Measurements from ENCODE around the gene STK35.
A peak's percentile ranks its signal among the peaks of the same experiment; 100 is the strongest.

STK35 gene

GRCh38 chr20:2127238-2127637 is 25.6 kb downstream of the STK35 start:
- Histone ChIP-seq H3K36me3 (ENCODE audit: insufficient read depth, low read length) (no peaks in the 10 kb centered on the region), H3K27me3 (ENCODE audit: control insufficient read depth, insufficient read depth, low read length) (no peaks in the 10 kb centered on the region), H3K9me3 (replicated peaks; ENCODE audit: low read length) (no peaks in the 10 kb centered on the region), H3K4me1 (ENCODE audit: control insufficient read depth, insufficient read depth, low read length) (peaks cover 21% of the 10 kb centered on the region), H3K4me2 (ENCODE audit: low read length) (no peak overlapping the region), H3K9ac (ENCODE audit: low read depth, low read length) (no peak overlapping the region), H3K4me3 (ENCODE audit: low read length) (no peak overlapping the region)

- H3K4me3 ChIP-seq (ENCODE audit: low read length), result no peak overlapping the region
- no peak overlapping the region for H3K9ac ChIP-seq (ENCODE audit: low read depth, low read length)
- H3K36me3 ChIP-seq (ENCODE audit: insufficient read depth, low read length), result no peaks in the 10 kb centered on the region
- no peaks in the 10 kb centered on the region for H3K27me3 ChIP-seq (ENCODE audit: control insufficient read depth, insufficient read depth, low read length)
- peaks cover 27% of the 10 kb centered on the region for H3K4me1 ChIP-seq (ENCODE audit: control insufficient read depth, insufficient read depth, low read length)
- no peak overlapping the region for H3K4me2 ChIP-seq (ENCODE audit: low read length)
- H3K9me3 ChIP-seq (replicated peaks; ENCODE audit: low read length), result no peaks in the 10 kb centered on the region
Measured at GRCh38 chr20:2128542-2128941, 26.9 kb downstream of the STK35 start.

DNA sequence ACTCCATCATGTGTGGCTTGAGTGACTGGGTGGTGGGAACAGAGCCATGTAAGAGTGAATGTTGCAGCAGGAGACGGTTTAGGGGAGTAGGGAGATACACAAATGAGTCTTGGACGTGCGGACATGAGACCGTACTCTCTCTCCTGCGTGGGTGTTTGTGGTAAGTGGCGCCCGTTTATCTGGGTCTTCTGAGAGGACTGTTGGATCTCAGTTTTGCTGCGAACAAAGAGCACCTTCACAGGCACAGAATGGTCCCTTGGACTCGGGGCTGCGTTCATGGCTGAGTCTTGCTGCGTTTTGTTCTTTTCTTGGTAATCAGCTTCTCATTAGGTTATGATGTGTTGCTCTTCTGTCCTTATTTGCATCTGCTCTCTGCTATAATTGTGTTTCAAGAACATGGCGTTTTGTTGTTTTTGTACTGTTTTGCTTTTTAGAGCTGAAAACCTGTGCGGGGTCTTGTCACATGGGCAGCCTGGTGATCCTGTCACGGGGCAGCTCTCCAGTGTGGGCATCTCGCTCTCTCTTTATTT is 28.5 kb downstream of the STK35 start:
- H3K4me1 ChIP-seq (ENCODE audit: control insufficient read depth, insufficient read depth, low read length), result peaks cover 35% of the 10 kb centered on the region
- H3K27me3 ChIP-seq (ENCODE audit: control insufficient read depth, insufficient read depth, low read length), result no peaks in the 10 kb centered on the region
- H3K9me3 ChIP-seq (replicated peaks; ENCODE audit: low read length), result no peaks in the 10 kb centered on the region
- no peak overlapping the region for H3K4me3 ChIP-seq (ENCODE audit: low read length)
- no peaks in the 10 kb centered on the region for H3K36me3 ChIP-seq (ENCODE audit: insufficient read depth, low read length)
- no peak overlapping the region for H3K9ac ChIP-seq (ENCODE audit: low read depth, low read length)
- no peak overlapping the region for H3K4me2 ChIP-seq (ENCODE audit: low read length)

DNA sequence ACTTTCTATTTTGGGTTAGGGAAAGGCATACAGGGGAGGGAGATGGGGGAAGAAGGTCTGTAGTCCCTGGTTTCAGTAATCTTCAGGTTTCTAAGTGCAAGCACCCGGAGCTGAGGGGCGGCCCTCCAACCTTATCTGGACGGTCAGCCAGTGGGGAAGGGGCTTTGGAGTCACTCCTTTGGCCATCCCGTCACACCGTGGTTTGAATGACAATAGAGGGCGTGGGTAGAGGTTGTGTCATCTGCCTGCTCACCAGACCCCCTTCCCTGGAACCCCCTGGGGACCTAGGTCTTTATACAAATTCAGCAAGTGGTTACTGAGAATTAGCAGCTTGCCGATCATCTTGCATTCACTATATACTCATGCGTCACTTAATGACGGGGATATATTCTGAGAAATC is 29.1 kb downstream of the STK35 start:
- H3K4me2 ChIP-seq (ENCODE audit: low read length), result no peak overlapping the region
- no peaks in the 10 kb centered on the region for H3K9me3 ChIP-seq (replicated peaks; ENCODE audit: low read length)
- no peaks in the 10 kb centered on the region for H3K27me3 ChIP-seq (ENCODE audit: control insufficient read depth, insufficient read depth, low read length)
- no peak overlapping the region for H3K4me3 ChIP-seq (ENCODE audit: low read length)
- H3K36me3 ChIP-seq (ENCODE audit: insufficient read depth, low read length), result no peaks in the 10 kb centered on the region
- no peak overlapping the region for H3K9ac ChIP-seq (ENCODE audit: low read depth, low read length)
- peaks cover 35% of the 10 kb centered on the region for H3K4me1 ChIP-seq (ENCODE audit: control insufficient read depth, insufficient read depth, low read length)

- H3K9me3 ChIP-seq (replicated peaks; ENCODE audit: low read length), result no peaks in the 10 kb centered on the region
- H3K9ac ChIP-seq (ENCODE audit: low read depth, low read length), result no peak overlapping the region
- H3K4me3 ChIP-seq (ENCODE audit: low read length), result no peak overlapping the region
- H3K36me3 ChIP-seq (ENCODE audit: insufficient read depth, low read length), result no peaks in the 10 kb centered on the region
- peak overlapping the region; percentile 20 for H3K4me2 ChIP-seq (ENCODE audit: low read length)
- peaks cover 35% of the 10 kb centered on the region for H3K4me1 ChIP-seq (ENCODE audit: control insufficient read depth, insufficient read depth, low read length)
- no peaks in the 10 kb centered on the region for H3K27me3 ChIP-seq (ENCODE audit: control insufficient read depth, insufficient read depth, low read length)
Measured at GRCh38 chr20:2131366-2131765, 29.7 kb downstream of the STK35 start.

DNA sequence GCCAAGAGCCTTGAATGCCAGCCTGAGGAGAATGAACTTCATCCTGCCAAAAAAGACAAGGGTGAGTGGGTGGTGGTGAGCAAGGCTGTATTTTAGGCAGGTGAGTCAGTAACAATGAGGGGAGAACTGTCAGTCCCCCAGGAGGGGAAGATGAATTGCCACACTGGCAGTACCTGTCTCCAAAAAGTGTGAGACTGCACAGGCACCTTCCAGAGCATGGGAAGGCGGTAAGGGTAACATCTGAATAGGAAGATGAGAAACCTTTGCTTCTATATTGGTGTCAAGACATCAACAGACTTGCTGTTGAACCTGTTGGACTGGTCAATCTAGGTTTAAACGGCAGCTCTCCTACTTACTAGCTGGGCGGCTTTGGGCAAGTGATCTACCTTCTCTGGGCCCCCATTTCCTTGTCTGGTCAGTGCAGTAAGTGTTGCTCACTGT is 30.9 kb downstream of the STK35 start:
- Histone ChIP-seq H3K4me1 (ENCODE audit: control insufficient read depth, insufficient read depth, low read length) (peaks cover 35% of the 10 kb centered on the region), H3K9ac (ENCODE audit: low read depth, low read length) (no peak overlapping the region), H3K4me2 (ENCODE audit: low read length) (no peak overlapping the region), H3K36me3 (ENCODE audit: insufficient read depth, low read length) (no peaks in the 10 kb centered on the region), H3K9me3 (replicated peaks; ENCODE audit: low read length) (no peaks in the 10 kb centered on the region), H3K4me3 (ENCODE audit: low read length) (no peak overlapping the region), H3K27me3 (ENCODE audit: control insufficient read depth, insufficient read depth, low read length) (no peaks in the 10 kb centered on the region)

DNA sequence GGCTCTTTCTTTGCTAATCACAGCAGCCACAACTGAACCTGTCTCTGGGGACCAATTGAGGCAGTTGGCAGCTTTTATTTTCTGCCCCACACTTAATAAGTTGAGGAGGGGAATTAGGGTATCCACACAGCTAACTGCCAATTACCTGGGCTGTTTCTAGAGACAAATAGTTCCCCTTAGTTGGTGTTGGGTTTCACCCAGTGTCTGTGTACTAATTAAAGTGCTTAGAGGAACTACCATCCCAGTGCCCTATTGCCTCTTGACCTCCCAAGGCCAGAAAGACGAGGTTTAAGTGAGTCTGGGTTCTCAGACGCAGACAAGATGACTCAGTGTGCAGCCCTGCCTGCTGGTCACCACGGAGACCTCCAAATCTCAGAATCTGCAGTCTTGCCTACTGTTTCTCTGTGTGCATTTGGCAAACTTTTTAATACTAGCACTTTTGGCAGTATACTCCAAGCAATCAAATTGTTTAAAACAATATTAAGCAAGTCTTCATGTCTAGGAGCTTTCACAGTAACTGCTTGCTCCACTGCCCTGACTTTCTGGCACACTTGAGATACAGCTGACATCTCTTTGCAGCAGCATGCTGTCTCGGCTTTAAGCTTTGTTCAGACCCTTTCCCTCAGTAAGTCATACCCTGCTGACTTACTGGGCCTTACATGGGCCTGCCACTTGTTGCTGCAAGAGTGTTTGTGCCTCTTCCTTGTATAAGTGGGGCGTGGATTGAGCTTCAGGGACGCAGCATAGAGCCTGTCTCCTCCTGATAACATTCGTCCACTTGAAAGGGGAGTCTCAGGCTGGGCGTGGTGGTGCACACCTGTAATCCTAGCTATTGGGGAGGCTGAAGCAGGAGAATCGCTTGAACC is 31.9 kb downstream of the STK35 start:
- Histone ChIP-seq H3K4me1 (ENCODE audit: control insufficient read depth, insufficient read depth, low read length) (peaks cover 35% of the 10 kb centered on the region), H3K36me3 (ENCODE audit: insufficient read depth, low read length) (no peaks in the 10 kb centered on the region), H3K4me2 (ENCODE audit: low read length) (peak overlapping the region; percentile 10), H3K4me3 (ENCODE audit: low read length) (no peak overlapping the region), H3K9me3 (replicated peaks; ENCODE audit: low read length) (no peaks in the 10 kb centered on the region), H3K27me3 (ENCODE audit: control insufficient read depth, insufficient read depth, low read length) (no peaks in the 10 kb centered on the region), H3K9ac (ENCODE audit: low read depth, low read length) (no peak overlapping the region)

GRCh38 chr20:2135013-2135412 is 33.4 kb downstream of the STK35 start:
- H3K36me3 ChIP-seq (ENCODE audit: insufficient read depth, low read length), result no peaks in the 10 kb centered on the region
- H3K4me2 ChIP-seq (ENCODE audit: low read length), result no peak overlapping the region
- H3K9ac ChIP-seq (ENCODE audit: low read depth, low read length), result no peak overlapping the region
- no peaks in the 10 kb centered on the region for H3K9me3 ChIP-seq (replicated peaks; ENCODE audit: low read length)
- H3K4me3 ChIP-seq (ENCODE audit: low read length), result no peak overlapping the region
- H3K4me1 ChIP-seq (ENCODE audit: control insufficient read depth, insufficient read depth, low read length), result peaks cover 35% of the 10 kb centered on the region
- no peaks in the 10 kb centered on the region for H3K27me3 ChIP-seq (ENCODE audit: control insufficient read depth, insufficient read depth, low read length)

- H3K36me3 ChIP-seq (ENCODE audit: insufficient read depth, low read length), result no peaks in the 10 kb centered on the region
- no peak overlapping the region for H3K9ac ChIP-seq (ENCODE audit: low read depth, low read length)
- H3K4me3 ChIP-seq (ENCODE audit: low read length), result no peak overlapping the region
- H3K4me2 ChIP-seq (ENCODE audit: low read length), result no peak overlapping the region
- peaks cover 30% of the 10 kb centered on the region for H3K4me1 ChIP-seq (ENCODE audit: control insufficient read depth, insufficient read depth, low read length)
- no peaks in the 10 kb centered on the region for H3K9me3 ChIP-seq (replicated peaks; ENCODE audit: low read length)
- no peaks in the 10 kb centered on the region for H3K27me3 ChIP-seq (ENCODE audit: control insufficient read depth, insufficient read depth, low read length)
Measured at GRCh38 chr20:2136275-2136674, 34.6 kb downstream of the STK35 start.

DNA sequence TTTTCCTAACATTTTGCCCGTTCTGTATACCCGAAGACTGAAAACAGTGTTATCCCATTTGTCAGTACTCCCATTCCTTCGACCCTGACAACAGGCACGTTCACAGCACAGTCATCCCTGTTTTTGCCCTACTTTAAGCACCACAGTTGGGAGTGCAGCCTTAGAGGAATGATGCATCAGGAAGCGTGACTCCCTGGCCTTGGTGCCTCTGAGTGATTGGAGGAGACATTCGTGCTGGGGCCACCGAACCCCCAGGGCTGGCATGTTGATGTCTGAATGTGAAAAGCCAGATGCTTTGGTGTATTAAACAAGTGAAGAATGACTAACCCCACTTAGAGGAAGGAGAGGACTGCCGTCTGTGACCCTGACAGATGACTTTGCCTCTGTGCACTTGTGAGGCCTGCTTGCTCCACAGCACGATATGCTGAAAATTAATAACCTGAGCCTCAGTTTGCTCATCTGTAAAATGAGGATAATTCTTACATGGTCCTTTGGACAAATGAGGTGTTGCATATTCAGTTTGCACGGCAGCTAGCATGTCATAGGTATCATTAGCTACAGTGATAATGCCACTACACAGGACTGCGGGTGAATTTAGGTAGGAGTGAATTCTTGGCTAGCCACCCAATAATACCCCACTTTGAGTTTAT is 36.0 kb downstream of the STK35 start:
- Histone ChIP-seq H3K9ac (ENCODE audit: low read depth, low read length) (no peak overlapping the region), H3K4me1 (ENCODE audit: control insufficient read depth, insufficient read depth, low read length) (peaks cover 17% of the 10 kb centered on the region), H3K9me3 (replicated peaks; ENCODE audit: low read length) (no peaks in the 10 kb centered on the region), H3K27me3 (ENCODE audit: control insufficient read depth, insufficient read depth, low read length) (no peaks in the 10 kb centered on the region), H3K4me3 (ENCODE audit: low read length) (no peak overlapping the region), H3K36me3 (ENCODE audit: insufficient read depth, low read length) (no peaks in the 10 kb centered on the region), H3K4me2 (ENCODE audit: low read length) (no peak overlapping the region)

GRCh38 chr20:2138396-2138795 is 36.8 kb downstream of the STK35 start:
- H3K27me3 ChIP-seq (ENCODE audit: control insufficient read depth, insufficient read depth, low read length), result no peaks in the 10 kb centered on the region
- H3K9ac ChIP-seq (ENCODE audit: low read depth, low read length), result no peak overlapping the region
- H3K9me3 ChIP-seq (replicated peaks; ENCODE audit: low read length), result no peaks in the 10 kb centered on the region
- peaks cover 10% of the 10 kb centered on the region for H3K4me1 ChIP-seq (ENCODE audit: control insufficient read depth, insufficient read depth, low read length)
- no peaks in the 10 kb centered on the region for H3K36me3 ChIP-seq (ENCODE audit: insufficient read depth, low read length)
- H3K4me3 ChIP-seq (ENCODE audit: low read length), result no peak overlapping the region
- H3K4me2 ChIP-seq (ENCODE audit: low read length), result no peak overlapping the region
